HFF-Myc (cell line): ENCODE data around the gene SYNJ1.
"Not testable (repeated sequence)": the region's sequence is repeated elsewhere in the genome, so short reads cannot be mapped to it uniquely, and the experiment has no call there.

Experiments
- DNase-seq: peaks from one replicate; pipeline ENCODE4 v3.0.0-alpha.2; 2011; ENCODE audit warnings: low read depth; ENCODE audit errors: extremely low read depth
- H3K4me3 ChIP-seq: replicated peaks from 2 replicates; pipeline ENCODE4 v1.5.1; 2011; ENCODE audit warnings: low read depth, mild to moderate bottlenecking, control low read depth, low read length
- TF ChIP-seq, protein P1 (sequence below): IDR thresholded peaks from 2 replicates; pipeline ENCODE4 v1.5.1; 2012; ENCODE audit warnings: mild to moderate bottlenecking, low read depth, low read length, control low read depth; ENCODE audit errors: missing control alignments

Gene SYNJ1, protein sequence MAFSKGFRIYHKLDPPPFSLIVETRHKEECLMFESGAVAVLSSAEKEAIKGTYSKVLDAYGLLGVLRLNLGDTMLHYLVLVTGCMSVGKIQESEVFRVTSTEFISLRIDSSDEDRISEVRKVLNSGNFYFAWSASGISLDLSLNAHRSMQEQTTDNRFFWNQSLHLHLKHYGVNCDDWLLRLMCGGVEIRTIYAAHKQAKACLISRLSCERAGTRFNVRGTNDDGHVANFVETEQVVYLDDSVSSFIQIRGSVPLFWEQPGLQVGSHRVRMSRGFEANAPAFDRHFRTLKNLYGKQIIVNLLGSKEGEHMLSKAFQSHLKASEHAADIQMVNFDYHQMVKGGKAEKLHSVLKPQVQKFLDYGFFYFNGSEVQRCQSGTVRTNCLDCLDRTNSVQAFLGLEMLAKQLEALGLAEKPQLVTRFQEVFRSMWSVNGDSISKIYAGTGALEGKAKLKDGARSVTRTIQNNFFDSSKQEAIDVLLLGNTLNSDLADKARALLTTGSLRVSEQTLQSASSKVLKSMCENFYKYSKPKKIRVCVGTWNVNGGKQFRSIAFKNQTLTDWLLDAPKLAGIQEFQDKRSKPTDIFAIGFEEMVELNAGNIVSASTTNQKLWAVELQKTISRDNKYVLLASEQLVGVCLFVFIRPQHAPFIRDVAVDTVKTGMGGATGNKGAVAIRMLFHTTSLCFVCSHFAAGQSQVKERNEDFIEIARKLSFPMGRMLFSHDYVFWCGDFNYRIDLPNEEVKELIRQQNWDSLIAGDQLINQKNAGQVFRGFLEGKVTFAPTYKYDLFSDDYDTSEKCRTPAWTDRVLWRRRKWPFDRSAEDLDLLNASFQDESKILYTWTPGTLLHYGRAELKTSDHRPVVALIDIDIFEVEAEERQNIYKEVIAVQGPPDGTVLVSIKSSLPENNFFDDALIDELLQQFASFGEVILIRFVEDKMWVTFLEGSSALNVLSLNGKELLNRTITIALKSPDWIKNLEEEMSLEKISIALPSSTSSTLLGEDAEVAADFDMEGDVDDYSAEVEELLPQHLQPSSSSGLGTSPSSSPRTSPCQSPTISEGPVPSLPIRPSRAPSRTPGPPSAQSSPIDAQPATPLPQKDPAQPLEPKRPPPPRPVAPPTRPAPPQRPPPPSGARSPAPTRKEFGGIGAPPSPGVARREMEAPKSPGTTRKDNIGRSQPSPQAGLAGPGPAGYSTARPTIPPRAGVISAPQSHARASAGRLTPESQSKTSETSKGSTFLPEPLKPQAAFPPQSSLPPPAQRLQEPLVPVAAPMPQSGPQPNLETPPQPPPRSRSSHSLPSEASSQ (N-terminal part only)

GRCh38 chr21:32727687-32728455, at the start of gene SYNJ1:
Gene SYNJ1, minus strand, starts transcription at chr21:32728013. Its CDS starts 1,118 bp downstream, at chr21:32726895.
- DNase-seq, result peak; percentile 59
- TF ChIP-seq, protein P1, sequence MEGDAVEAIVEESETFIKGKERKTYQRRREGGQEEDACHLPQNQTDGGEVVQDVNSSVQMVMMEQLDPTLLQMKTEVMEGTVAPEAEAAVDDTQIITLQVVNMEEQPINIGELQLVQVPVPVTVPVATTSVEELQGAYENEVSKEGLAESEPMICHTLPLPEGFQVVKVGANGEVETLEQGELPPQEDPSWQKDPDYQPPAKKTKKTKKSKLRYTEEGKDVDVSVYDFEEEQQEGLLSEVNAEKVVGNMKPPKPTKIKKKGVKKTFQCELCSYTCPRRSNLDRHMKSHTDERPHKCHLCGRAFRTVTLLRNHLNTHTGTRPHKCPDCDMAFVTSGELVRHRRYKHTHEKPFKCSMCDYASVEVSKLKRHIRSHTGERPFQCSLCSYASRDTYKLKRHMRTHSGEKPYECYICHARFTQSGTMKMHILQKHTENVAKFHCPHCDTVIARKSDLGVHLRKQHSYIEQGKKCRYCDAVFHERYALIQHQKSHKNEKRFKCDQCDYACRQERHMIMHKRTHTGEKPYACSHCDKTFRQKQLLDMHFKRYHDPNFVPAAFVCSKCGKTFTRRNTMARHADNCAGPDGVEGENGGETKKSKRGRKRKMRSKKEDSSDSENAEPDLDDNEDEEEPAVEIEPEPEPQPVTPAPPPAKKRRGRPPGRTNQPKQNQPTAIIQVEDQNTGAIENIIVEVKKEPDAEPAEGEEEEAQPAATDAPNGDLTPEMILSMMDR, result no peak
- H3K4me3 ChIP-seq, result peak within 1 kb of the TSS; percentile 83

DNA sequence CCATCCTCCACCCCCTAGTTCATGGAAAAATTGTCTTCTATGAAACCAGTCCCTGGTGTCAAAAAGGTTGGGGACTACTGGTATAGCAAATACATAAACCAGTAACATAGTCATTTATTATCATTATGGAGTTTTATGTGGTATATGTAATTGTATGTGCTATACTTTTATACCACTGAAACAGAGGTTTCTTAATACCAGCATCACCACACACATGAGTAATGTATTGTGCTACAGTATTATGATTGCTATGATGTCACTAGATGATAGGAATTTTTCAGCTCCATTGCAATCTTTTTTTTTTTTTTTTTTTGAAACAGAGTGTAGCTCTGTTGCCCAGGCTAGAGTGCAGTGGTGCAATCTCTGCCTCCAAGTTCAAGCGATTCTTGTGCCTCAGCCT, 49.5 kb upstream of the SYNJ1 start:
- no peak for DNase-seq
- TF ChIP-seq, protein P1, result no peak

DNA sequence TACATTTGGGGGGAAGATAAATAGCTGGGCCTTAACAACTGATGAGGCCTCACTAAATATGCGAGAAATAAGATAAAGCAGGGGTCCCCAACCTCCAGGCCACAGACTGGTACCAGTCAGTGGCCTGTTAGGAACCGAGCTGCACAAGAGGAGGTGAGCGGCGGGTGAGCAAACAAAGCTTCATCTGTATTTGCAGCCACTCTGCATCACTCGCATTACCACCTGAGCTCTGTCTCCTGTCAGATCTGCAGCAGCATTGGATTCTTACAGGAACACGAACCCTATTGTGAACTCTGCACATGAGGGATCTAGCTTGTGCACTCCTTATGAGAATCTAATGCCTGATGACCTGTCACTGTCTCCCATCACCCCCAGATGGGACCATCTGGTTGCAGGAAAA, 48.9 kb upstream of the SYNJ1 start:
- TF ChIP-seq, protein P1, result no peak
- no peak overlapping the region for H3K4me3 ChIP-seq
- DNase-seq, result no peak

More for the DNA sequence above, 49.5 kb upstream of the SYNJ1 start:
- no peak overlapping the region for H3K4me3 ChIP-seq

DNA sequence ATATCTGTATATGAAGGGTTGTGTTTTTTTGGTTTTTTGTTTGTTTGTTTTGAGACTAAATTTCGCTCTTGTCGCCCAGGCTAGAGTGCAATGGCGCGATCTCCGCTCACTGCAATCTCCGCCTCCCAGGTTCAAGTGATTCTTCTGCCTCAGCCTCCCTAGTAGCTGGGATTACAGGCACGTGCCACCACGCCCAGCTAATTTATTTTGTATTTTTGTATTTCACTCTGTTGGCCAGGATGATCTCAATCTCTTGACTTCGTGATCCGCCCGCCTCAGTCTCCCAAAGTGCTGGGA, 45.2 kb upstream of the SYNJ1 start:
- DNase-seq, result not testable (repeated sequence)
- H3K4me3 ChIP-seq, result peak overlapping the region; percentile 96

DNA sequence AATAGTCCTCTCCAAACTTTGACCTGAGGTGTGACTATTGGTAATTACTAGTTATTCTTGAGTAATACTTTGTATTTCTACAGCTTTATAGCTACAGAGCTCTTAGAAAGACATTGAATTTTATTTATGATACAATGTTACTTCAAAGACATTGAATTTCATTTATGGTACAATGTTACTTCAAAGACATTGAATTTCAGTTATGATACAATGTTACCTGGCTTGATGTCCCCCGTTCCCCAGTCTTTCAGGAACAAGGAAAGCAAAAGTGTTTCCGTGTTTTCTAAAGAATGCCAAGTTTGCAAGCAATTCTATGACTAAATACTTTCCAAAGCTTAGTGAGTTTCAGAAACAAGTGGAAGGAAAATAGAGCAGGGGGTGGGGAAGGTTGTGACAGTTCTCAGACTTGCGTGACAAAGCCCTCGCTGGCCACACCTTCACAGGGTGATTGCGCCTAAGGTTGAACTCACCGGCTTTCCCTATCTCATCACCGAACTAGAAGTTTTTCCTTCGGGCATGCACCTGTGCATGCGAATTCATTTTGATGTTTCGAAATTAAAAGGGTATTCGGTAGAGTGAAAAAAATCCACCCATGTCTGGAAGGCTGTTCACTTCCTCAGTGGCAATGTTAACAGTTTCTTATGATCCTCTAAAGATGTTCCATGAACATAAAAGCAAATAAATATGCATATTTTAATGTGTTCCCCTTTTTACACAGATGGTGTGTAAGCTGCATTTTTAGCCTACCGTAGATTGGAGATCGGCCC, 44.7 kb upstream of the SYNJ1 start:
- H3K4me3 ChIP-seq, result peak overlapping the region; percentile 96
- no peak for DNase-seq

More for the DNA sequence above, 44.7 kb upstream of the SYNJ1 start:
- TF ChIP-seq, protein P1, result no peak
